ENCODE data around the gene CELA2B. TPM values are rescaled to one million over a fixed set of nuclear protein-coding genes. Genes with fewer than 3 reads are reported as not detected.

The CELA2B gene
- polyA plus RNA-seq, 3 donors = not detected

DNA sequence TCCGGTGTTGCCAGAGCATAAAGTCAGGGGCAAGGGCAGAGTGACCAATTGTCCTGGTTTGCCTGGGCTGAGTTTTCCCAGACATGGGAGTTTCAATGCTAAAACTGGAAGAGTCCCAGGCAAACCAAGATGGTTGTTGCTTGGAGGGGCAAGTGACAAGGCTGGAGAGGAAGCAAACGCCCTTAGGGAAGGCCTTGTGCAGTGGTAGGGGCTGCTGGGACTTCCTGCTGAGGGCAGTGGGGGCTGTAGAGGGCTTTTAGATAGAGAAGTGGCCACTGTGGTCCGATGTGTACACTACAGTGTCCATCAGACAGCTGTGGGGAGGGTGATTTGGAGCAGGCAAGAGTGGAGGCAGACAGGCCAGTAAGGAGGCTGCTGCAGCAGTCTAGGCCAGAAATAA lies 26.3 kb upstream of the CELA2B start:
- Histone ChIP-seq H2AFZ (ENCODE audit: insufficient read depth, low read depth, low read length, poor library complexity, severe bottlenecking) (no peak overlapping the region), H3K9ac (ENCODE audit: insufficient read depth, low read length, poor library complexity, severe bottlenecking) (no peak overlapping the region), H3K36me3 (replicated peaks in 1 of 2; ENCODE audit: control insufficient read depth in 1 of 2, insufficient read depth in 2 of 2, low read length in 2 of 2) (no peaks in the 10 kb centered on the region), H3K27me3 (ENCODE audit: control insufficient read depth in 2 of 2, insufficient read depth in 2 of 2, low read length in 2 of 2) (peaks cover 0 to 13% of the 10 kb centered on the region in 2 donors), H4K20me1 (ENCODE audit: insufficient read depth, low read length) (no peaks in the 10 kb centered on the region), H3K27ac (ENCODE audit: low read depth in 1 of 2, low read length in 2 of 2) (no peak overlapping the region), H3K79me2 (ENCODE audit: insufficient read depth, low read length) (no peaks in the 10 kb centered on the region), H3K4me2 (replicated peaks; ENCODE audit: extremely low read depth, low read length, poor library complexity, severe bottlenecking) (no peak overlapping the region), H3K4me3 (replicated peaks in 1 of 3; ENCODE audit: low read depth in 2 of 3, low read length in 3 of 3) (no peak overlapping the region), H3K9me3 (replicated peaks in 1 of 2; ENCODE audit: control insufficient read depth in 1 of 2, insufficient read depth in 1 of 2, low read length in 2 of 2) (no peaks in the 10 kb centered on the region), H3K4me1 (ENCODE audit: control insufficient read depth in 1 of 2, insufficient read depth in 2 of 2, low read length in 2 of 2) (no peaks in the 10 kb centered on the region)
- no peaks in the 10 kb centered on the region for H3K4me1 Mint-ChIP-seq
- H3K27ac Mint-ChIP-seq = no peak overlapping the region
- no peak for DNase-seq
- 51% methylated on average over 3 of the region's 3 CpGs for WGBS (ENCODE audit: insufficient coverage)
- no peak overlapping the region for H3K4me3 Mint-ChIP-seq
- H3K9me3 Mint-ChIP-seq = peaks cover 0 to 2% (median 0%) of the 10 kb centered on the region in 7 donors
- intact Hi-C loops (cut with micrococcal nuclease) = no loop called here
- peaks cover 2 to 19% (median 9%) of the 10 kb centered on the region in 3 donors for H3K27me3 Mint-ChIP-seq (ENCODE audit: low read depth in 3 of 3)
- no peak for TF ChIP-seq CTCF (IDR thresholded peaks at IDR 0.05)
- H3K36me3 Mint-ChIP-seq = no peaks in the 10 kb centered on the region

DNA sequence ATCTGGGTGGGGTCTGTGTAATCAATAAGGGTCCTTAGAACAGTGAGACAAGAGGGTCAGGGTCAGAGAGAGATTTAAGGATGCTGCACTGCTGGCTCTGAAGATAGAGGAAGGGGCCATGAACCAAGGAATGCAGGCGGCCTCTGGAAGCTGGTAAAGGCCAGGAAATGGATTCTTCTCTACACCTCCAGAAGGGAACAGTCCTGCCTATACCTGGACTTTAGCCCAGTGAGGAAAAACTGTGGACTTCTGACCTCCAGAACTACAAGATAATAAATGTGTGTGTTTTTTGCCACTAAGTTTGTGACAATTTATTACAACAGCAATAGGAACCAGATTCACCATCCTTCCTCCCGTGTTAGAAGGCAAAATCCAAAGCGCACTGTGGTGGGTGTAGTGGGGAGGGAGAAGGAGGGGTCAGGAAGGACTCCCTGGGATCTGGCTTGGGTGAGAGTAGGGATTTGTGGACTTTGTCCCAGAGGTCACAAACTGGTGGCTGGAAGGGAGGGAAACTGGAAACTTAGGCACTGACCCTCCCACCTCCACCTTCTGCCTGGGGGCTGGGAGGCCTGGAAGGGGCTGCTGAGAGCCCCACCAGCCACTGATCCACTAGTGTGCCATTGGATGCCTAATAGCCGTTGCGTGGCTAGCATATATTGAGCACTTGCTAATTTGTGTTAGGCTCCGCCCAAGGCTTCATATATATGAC lies 24.7 kb upstream of the CELA2B start:
- H2AFZ ChIP-seq (ENCODE audit: insufficient read depth, low read depth, low read length, poor library complexity, severe bottlenecking) = no peak overlapping the region
- no peak overlapping the region for H3K4me3 Mint-ChIP-seq
- no peak for DNase-seq
- H3K4me3 ChIP-seq (replicated peaks in 1 of 3; ENCODE audit: low read depth in 2 of 3, low read length in 3 of 3) = no peak overlapping the region
- no peak overlapping the region for H3K4me2 ChIP-seq (replicated peaks; ENCODE audit: extremely low read depth, low read length, poor library complexity, severe bottlenecking)
- peaks cover 9% of the 10 kb centered on the region for H3K4me1 Mint-ChIP-seq
- H3K27me3 ChIP-seq (ENCODE audit: control insufficient read depth in 2 of 2, insufficient read depth in 2 of 2, low read length in 2 of 2) = peaks cover 0 to 4% of the 10 kb centered on the region in 2 donors
- H3K27ac ChIP-seq (ENCODE audit: low read depth in 1 of 2, low read length in 2 of 2) = no peak overlapping the region
- H4K20me1 ChIP-seq (ENCODE audit: insufficient read depth, low read length) = no peaks in the 10 kb centered on the region
- no CpG with 5 or more reads among the region's 6 CpGs for WGBS (ENCODE audit: insufficient coverage)
- no peak overlapping the region for H3K9ac ChIP-seq (ENCODE audit: insufficient read depth, low read length, poor library complexity, severe bottlenecking)
- no peaks in the 10 kb centered on the region for H3K79me2 ChIP-seq (ENCODE audit: insufficient read depth, low read length)
- no peak overlapping the region for H3K27ac Mint-ChIP-seq
- no peaks in the 10 kb centered on the region for H3K36me3 ChIP-seq (replicated peaks in 1 of 2; ENCODE audit: control insufficient read depth in 1 of 2, insufficient read depth in 2 of 2, low read length in 2 of 2)
- no peaks in the 10 kb centered on the region for H3K36me3 Mint-ChIP-seq
- peaks cover 0 to 2% (median 0%) of the 10 kb centered on the region in 7 donors for H3K9me3 Mint-ChIP-seq
- H3K9me3 ChIP-seq (replicated peaks in 1 of 2; ENCODE audit: control insufficient read depth in 1 of 2, insufficient read depth in 1 of 2, low read length in 2 of 2) = no peaks in the 10 kb centered on the region
- intact Hi-C loops (cut with micrococcal nuclease) = loop anchor here in 1 of 2 donors (5.0 kb wide), 1 partner anchor 54 kb away; no protein-coding TSS in a partner anchor
- H3K4me1 ChIP-seq (ENCODE audit: control insufficient read depth in 1 of 2, insufficient read depth in 2 of 2, low read length in 2 of 2) = no peaks in the 10 kb centered on the region
- TF ChIP-seq CTCF (IDR thresholded peaks at IDR 0.05) = no peak
- H3K27me3 Mint-ChIP-seq (ENCODE audit: low read depth in 3 of 3) = peaks cover 2 to 9% (median 6%) of the 10 kb centered on the region in 3 donors
